H1 (cell line): ENCODE data around the gene SMAD7. TPM values are rescaled to one million over a fixed set of nuclear protein-coding genes. Genes with fewer than 3 reads are reported as not detected.

ENCODE experiments used
- CBX5 ChIP-seq: fragments of 300-800, 300-1000 bp; sonication (generic); IDR thresholded peaks from 2 replicates; pipeline ENCODE4 v1.7.1; 2016; ENCODE audit warnings: antibody characterized with exemption, low read length, low read depth
- CBX8 ChIP-seq: fragments of 300-800, 300-1000 bp; sonication (generic); IDR thresholded peaks from 2 replicates; pipeline ENCODE4 v1.7.1; 2016; ENCODE audit warnings: low read depth, low read length, borderline replicate concordance
- EP300 ChIP-seq, 2 experiments: IDR thresholded peaks; 1 replicate in 1 of 2; 2 replicates in 1 of 2; pipeline ENCODE4 v1.6.1; 2011 to 2012; ENCODE audit warnings: low read depth in 2 of 2, low read length in 2 of 2, mild to moderate bottlenecking in 2 of 2, borderline replicate concordance in 1 of 2, inconsistent platforms in 1 of 2, moderate library complexity in 1 of 2
- KDM4A ChIP-seq: IDR thresholded peaks from one replicate; pipeline ENCODE4 v1.7.1; 2012; ENCODE audit warnings: low read depth, mild to moderate bottlenecking, moderate library complexity, low read length, inconsistent platforms; ENCODE audit not compliant: severe bottlenecking
- SAP30 ChIP-seq: fragments of 300-600 bp; sonication (generic); IDR thresholded peaks from 2 replicates; pipeline ENCODE4 v1.7.1; 2012; ENCODE audit warnings: low read length, moderate library complexity, mild to moderate bottlenecking, inconsistent platforms; ENCODE audit not compliant: insufficient read depth, insufficient replicate concordance
- SUZ12 ChIP-seq: fragments of 200-600 bp; sonication (generic); IDR thresholded peaks from 2 replicates; pipeline ENCODE4 v1.6.1; 2012; ENCODE audit warnings: mild to moderate bottlenecking, inconsistent platforms, low read length, moderate library complexity, mixed read lengths
- polyA plus RNA-seq, 7 experiments: library from polyadenylated mRNA; depleted of rRNA in 3 of 7; stranded (reverse) in 5 of 7; unstranded in 2 of 7; fragments of >200 nt in 5 of 7; fragments of 200-250 nt in 2 of 7; gene quantifications; 1 replicate in 5 of 7; 2 replicates in 1 of 7; 4 replicates in 1 of 7; pipeline versions ENCODE4 v1.2.1 to v1.2.3, GENCODE V29; 2011 to 2013; ENCODE audit warnings: missing spikeins in 2 of 7, mixed read lengths in 2 of 7
- total RNA-seq: library from RNA; stranded (reverse); fragmentation: NEBNext Ultra II Directional; extraction: Animal tissue kit (Norgen Biotek cat#: 25700); gene quantifications from 2 replicates; pipeline ENCODE4 v1.2.1, GENCODE V29; 2021
- TF ChIP-seq, protein P1 (sequence below): fragments of 300-600 bp; sonication (generic); IDR thresholded peaks from 2 replicates; pipeline ENCODE4 v1.7.1; 2012; ENCODE audit warnings: low read length, moderate library complexity, mild to moderate bottlenecking, inconsistent platforms; ENCODE audit not compliant: insufficient replicate concordance
- TF ChIP-seq, protein P2 (sequence below): IDR thresholded peaks from 2 replicates; pipeline ENCODE4 v1.6.1; 2012; ENCODE audit warnings: inconsistent platforms

Gene SMAD7
- total and polyA plus RNA-seq, 2 of the 8 experiments (the other 6 are each of a cell fraction or from before 2014, with no cell fraction given): 6.5 to 15.5 TPM

DNA sequence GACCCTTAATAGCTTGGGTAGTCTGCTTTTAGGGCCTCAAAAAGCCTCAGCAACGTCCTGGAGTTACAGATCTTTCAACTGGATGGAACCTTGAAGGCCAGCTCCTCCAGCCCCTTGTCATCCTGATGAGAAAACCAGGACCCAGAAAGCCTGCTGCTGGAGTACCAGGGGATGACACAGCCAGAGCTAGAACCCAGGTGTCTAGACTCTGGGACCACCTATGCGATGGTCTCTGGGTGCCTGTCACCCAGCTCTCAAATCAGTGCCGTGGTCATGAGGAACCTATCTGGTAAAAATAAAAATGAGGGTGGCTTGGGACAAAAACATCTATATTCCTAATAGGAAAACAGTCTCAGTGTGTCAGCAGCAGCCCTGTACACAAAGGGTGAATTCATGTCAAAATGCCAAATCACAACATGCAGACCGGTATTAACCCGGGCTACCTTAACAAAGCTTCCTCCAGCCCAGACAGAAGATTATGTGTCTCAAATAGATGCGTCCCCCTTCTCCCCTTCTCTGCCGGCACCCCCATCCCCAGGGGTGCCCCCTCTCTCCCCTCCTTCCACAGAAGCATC is 28.5 kb downstream of the SMAD7 start (continued):
- TF ChIP-seq, protein P1, sequence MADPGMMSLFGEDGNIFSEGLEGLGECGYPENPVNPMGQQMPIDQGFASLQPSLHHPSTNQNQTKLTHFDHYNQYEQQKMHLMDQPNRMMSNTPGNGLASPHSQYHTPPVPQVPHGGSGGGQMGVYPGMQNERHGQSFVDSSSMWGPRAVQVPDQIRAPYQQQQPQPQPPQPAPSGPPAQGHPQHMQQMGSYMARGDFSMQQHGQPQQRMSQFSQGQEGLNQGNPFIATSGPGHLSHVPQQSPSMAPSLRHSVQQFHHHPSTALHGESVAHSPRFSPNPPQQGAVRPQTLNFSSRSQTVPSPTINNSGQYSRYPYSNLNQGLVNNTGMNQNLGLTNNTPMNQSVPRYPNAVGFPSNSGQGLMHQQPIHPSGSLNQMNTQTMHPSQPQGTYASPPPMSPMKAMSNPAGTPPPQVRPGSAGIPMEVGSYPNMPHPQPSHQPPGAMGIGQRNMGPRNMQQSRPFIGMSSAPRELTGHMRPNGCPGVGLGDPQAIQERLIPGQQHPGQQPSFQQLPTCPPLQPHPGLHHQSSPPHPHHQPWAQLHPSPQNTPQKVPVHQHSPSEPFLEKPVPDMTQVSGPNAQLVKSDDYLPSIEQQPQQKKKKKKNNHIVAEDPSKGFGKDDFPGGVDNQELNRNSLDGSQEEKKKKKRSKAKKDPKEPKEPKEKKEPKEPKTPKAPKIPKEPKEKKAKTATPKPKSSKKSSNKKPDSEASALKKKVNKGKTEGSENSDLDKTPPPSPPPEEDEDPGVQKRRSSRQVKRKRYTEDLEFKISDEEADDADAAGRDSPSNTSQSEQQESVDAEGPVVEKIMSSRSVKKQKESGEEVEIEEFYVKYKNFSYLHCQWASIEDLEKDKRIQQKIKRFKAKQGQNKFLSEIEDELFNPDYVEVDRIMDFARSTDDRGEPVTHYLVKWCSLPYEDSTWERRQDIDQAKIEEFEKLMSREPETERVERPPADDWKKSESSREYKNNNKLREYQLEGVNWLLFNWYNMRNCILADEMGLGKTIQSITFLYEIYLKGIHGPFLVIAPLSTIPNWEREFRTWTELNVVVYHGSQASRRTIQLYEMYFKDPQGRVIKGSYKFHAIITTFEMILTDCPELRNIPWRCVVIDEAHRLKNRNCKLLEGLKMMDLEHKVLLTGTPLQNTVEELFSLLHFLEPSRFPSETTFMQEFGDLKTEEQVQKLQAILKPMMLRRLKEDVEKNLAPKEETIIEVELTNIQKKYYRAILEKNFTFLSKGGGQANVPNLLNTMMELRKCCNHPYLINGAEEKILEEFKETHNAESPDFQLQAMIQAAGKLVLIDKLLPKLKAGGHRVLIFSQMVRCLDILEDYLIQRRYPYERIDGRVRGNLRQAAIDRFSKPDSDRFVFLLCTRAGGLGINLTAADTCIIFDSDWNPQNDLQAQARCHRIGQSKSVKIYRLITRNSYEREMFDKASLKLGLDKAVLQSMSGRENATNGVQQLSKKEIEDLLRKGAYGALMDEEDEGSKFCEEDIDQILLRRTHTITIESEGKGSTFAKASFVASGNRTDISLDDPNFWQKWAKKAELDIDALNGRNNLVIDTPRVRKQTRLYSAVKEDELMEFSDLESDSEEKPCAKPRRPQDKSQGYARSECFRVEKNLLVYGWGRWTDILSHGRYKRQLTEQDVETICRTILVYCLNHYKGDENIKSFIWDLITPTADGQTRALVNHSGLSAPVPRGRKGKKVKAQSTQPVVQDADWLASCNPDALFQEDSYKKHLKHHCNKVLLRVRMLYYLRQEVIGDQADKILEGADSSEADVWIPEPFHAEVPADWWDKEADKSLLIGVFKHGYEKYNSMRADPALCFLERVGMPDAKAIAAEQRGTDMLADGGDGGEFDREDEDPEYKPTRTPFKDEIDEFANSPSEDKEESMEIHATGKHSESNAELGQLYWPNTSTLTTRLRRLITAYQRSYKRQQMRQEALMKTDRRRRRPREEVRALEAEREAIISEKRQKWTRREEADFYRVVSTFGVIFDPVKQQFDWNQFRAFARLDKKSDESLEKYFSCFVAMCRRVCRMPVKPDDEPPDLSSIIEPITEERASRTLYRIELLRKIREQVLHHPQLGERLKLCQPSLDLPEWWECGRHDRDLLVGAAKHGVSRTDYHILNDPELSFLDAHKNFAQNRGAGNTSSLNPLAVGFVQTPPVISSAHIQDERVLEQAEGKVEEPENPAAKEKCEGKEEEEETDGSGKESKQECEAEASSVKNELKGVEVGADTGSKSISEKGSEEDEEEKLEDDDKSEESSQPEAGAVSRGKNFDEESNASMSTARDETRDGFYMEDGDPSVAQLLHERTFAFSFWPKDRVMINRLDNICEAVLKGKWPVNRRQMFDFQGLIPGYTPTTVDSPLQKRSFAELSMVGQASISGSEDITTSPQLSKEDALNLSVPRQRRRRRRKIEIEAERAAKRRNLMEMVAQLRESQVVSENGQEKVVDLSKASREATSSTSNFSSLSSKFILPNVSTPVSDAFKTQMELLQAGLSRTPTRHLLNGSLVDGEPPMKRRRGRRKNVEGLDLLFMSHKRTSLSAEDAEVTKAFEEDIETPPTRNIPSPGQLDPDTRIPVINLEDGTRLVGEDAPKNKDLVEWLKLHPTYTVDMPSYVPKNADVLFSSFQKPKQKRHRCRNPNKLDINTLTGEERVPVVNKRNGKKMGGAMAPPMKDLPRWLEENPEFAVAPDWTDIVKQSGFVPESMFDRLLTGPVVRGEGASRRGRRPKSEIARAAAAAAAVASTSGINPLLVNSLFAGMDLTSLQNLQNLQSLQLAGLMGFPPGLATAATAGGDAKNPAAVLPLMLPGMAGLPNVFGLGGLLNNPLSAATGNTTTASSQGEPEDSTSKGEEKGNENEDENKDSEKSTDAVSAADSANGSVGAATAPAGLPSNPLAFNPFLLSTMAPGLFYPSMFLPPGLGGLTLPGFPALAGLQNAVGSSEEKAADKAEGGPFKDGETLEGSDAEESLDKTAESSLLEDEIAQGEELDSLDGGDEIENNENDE: no peak
- TF ChIP-seq CBX5 (no peak), SUZ12 (no peak), KDM4A (no peak), SAP30 (no peak), EP300 (IDR thresholded peaks at IDR 0.05; ENCODE audit: borderline replicate concordance in 1 of 2, low read depth in 2 of 2, low read length in 2 of 2) (no peak), CBX8 (no peak)
- TF ChIP-seq, protein P2, sequence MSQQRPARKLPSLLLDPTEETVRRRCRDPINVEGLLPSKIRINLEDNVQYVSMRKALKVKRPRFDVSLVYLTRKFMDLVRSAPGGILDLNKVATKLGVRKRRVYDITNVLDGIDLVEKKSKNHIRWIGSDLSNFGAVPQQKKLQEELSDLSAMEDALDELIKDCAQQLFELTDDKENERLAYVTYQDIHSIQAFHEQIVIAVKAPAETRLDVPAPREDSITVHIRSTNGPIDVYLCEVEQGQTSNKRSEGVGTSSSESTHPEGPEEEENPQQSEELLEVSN: no peak
